Activated T-cell treated with anti-CD3 and anti-CD28 coated beads for 1 hour (primary cell): ENCODE measurements around the gene COL6A3.

Source experiments
- DNase-seq: peaks from one replicate; pipeline ENCODE4 v3.0.0-alpha.2; 2020; ENCODE audit warnings: low read depth

Gene COL6A3

GRCh38 chr2:237413777-237414661, at the start of gene COL6A3:
Gene COL6A3, minus strand, starts transcription at chr2:237414164. Its CDS starts 17,347 bp downstream, at chr2:237396817.
- no peak for DNase-seq

- no peak for DNase-seq
These were observed 45.8 kb upstream of the COL6A3 start for GRCh38 chr2:237459741-237460174.

GRCh38 chr2:237459226-237459625, 45.3 kb upstream of the COL6A3 start:
- no peak for DNase-seq

- DNase-seq = no peak
These were observed 44.6 kb upstream of the COL6A3 start for GRCh38 chr2:237458519-237458918.

- DNase-seq = no peak
These were observed 43.5 kb upstream of the COL6A3 start for GRCh38 chr2:237457388-237457941.

- DNase-seq = no peak
These were observed 42.4 kb upstream of the COL6A3 start for GRCh38 chr2:237456200-237456843.

- no peak for DNase-seq
These were observed 41.8 kb upstream of the COL6A3 start for GRCh38 chr2:237455764-237456163.

GRCh38 chr2:237453671-237454070, 39.7 kb upstream of the COL6A3 start:
- no peak for DNase-seq

GRCh38 chr2:237452861-237453260, 38.9 kb upstream of the COL6A3 start:
- no peak for DNase-seq

- no peak for DNase-seq
These were observed 37.9 kb upstream of the COL6A3 start for GRCh38 chr2:237451643-237452469.

GRCh38 chr2:237450583-237450982, 36.6 kb upstream of the COL6A3 start:
- no peak for DNase-seq

GRCh38 chr2:237450108-237450507, 36.1 kb upstream of the COL6A3 start:
- no peak for DNase-seq

GRCh38 chr2:237449193-237449881, 35.4 kb upstream of the COL6A3 start:
- DNase-seq = no peak

GRCh38 chr2:237448626-237449025, 34.7 kb upstream of the COL6A3 start:
- no peak for DNase-seq

- no peak for DNase-seq
These were observed 34.2 kb upstream of the COL6A3 start for GRCh38 chr2:237448171-237448570.

- DNase-seq = no peak
These were observed 33.5 kb upstream of the COL6A3 start for GRCh38 chr2:237447496-237447895.

GRCh38 chr2:237446338-237446665, 32.3 kb upstream of the COL6A3 start:
- DNase-seq = no peak

GRCh38 chr2:237445611-237446337, 31.8 kb upstream of the COL6A3 start:
- DNase-seq = no peak

- no peak for DNase-seq
These were observed 30.1 kb upstream of the COL6A3 start for GRCh38 chr2:237444071-237444470.

GRCh38 chr2:237441605-237442274, 27.8 kb upstream of the COL6A3 start:
- no peak for DNase-seq
